K562 (cell line): ENCODE data around the gene RELL1. TPM values are rescaled to one million over a fixed set of nuclear protein-coding genes. Genes with fewer than 3 reads are reported as not detected.

Source experiments
- ATAC-seq: fragments of 200-7000 bp; cut with Tn5 transposase; 3 replicates; pipeline ENCODE4 v1.9.1; 2020; ENCODE audit warnings: moderate library complexity
- BruUV-seq: library from RNA; stranded (reverse); fragments of 400-500 nt; replicated peaks from 2 replicates; lab custom pipeline; 2021; lab: Mats Ljungman, UMichigan
- CTCF ChIA-PET: fragments of 300-600 bp; formaldehyde crosslinking; extraction: SDS; loops from one replicate; lab custom pipeline; 2021; ENCODE audit warnings: low intra/inter-chr PET ratio; lab: Yijun Ruan, JAX
- POLR2A ChIA-PET: fragments of 300-600, 350-650 bp; sonication (Branson Sonifier 250); formaldehyde crosslinking; extraction: SDS; loops from one replicate; lab custom pipeline; 2021; ENCODE audit warnings: antibody characterized with exemption, inconsistent platforms; lab: Yijun Ruan, JAX
- DNase-seq, 4 experiments: peaks; one replicate each; pipeline versions ENCODE4 v3.0.0 to v3.0.0-alpha.2; 2011 to 2018; ENCODE audit warnings: low spot score in 3 of 4, mixed read lengths in 3 of 4; ENCODE audit errors: extremely low read depth in 1 of 4
- FAIRE-seq: peaks from 2 replicates; lab custom pipeline; 2011; peaks lifted over from hg19 to GRCh38; lab: Jason Lieb, UNC
- H2AFZ ChIP-seq: 2 replicates; pipeline ENCODE4 v1.6.0; 2011; ENCODE audit warnings: low read depth, low read length, control low read depth, inconsistent platforms
- H3K27ac ChIP-seq: fragments of 200-600 bp; 3 replicates; pipeline ENCODE4 v1.8.0; 2011; ENCODE audit warnings: low read depth, mild to moderate bottlenecking, control low read depth, inconsistent platforms, low read length, moderate library complexity, mixed read lengths; ENCODE audit errors: extremely low read depth
- H3K27me3 ChIP-seq, 2 experiments: fragments of 300-600 bp in 1 of 2; 2 replicates in 1 of 2; 3 replicates in 1 of 2; pipeline versions ENCODE4 v1.6.0 to v1.8.0; 2011; ENCODE audit warnings: inconsistent platforms in 2 of 2, low read length in 2 of 2, mild to moderate bottlenecking in 1 of 2, mixed read lengths in 1 of 2, moderate library complexity in 1 of 2; ENCODE audit not compliant: control insufficient read depth in 2 of 2, insufficient read depth in 2 of 2
- H3K36me3 ChIP-seq: fragments of 300-600 bp; 3 replicates; pipeline ENCODE4 v1.8.0; 2011; ENCODE audit warnings: mild to moderate bottlenecking, low read length, inconsistent platforms; ENCODE audit not compliant: control insufficient read depth, insufficient read depth
- H3K4me1 ChIP-seq, 2 experiments: fragments of 200-600 bp in 1 of 2; replicated peaks in 1 of 2; 2 replicates in 1 of 2; 3 replicates in 1 of 2; pipeline versions ENCODE4 v1.5.1 to v1.8.0; 2011; ENCODE audit warnings: inconsistent platforms in 2 of 2, low read length in 2 of 2, mild to moderate bottlenecking in 1 of 2, mixed read lengths in 1 of 2, moderate library complexity in 1 of 2; ENCODE audit not compliant: control insufficient read depth in 2 of 2, insufficient read depth in 2 of 2
- H3K4me2 ChIP-seq: 2 replicates; pipeline ENCODE4 v1.6.1; 2011; ENCODE audit warnings: low read length, control low read depth, inconsistent platforms, mixed read lengths; ENCODE audit not compliant: insufficient read depth
- H3K4me3 ChIP-seq: fragments of 200-600 bp; sonication (generic), shearing (Covaris generic); 2 replicates; pipeline ENCODE4 v1.5.1; 2016; ENCODE audit warnings: control low read depth, inconsistent platforms
- H3K79me2 ChIP-seq: fragments of 200-600 bp; 3 replicates; pipeline ENCODE4 v1.8.0; 2011; ENCODE audit warnings: low read length, inconsistent platforms; ENCODE audit not compliant: control insufficient read depth, insufficient read depth
- H3K9ac ChIP-seq, 2 experiments: 2 replicates each; pipeline versions ENCODE4 v1.6.0 to v1.6.1; 2011; ENCODE audit warnings: low read depth in 2 of 2, low read length in 2 of 2, control low read depth in 1 of 2, inconsistent platforms in 1 of 2, mild to moderate bottlenecking in 1 of 2, mixed read lengths in 1 of 2; ENCODE audit not compliant: insufficient read depth in 1 of 2
- H3K9me1 ChIP-seq: one replicate; pipeline ENCODE4 v1.6.0; 2011; ENCODE audit warnings: inconsistent platforms, mild to moderate bottlenecking, low read length, moderate library complexity; ENCODE audit not compliant: control insufficient read depth, insufficient read depth
- H3K9me3 ChIP-seq: replicated peaks from 2 replicates; pipeline ENCODE4 v1.5.1; 2011; ENCODE audit warnings: low read depth, low read length, inconsistent platforms; ENCODE audit not compliant: control insufficient read depth, insufficient read depth
- H4K20me1 ChIP-seq: replicated peaks from 2 replicates; pipeline ENCODE4 v1.6.1; 2011; ENCODE audit warnings: low read length, inconsistent platforms, mixed read lengths; ENCODE audit not compliant: control insufficient read depth, insufficient read depth
- CBX2 ChIP-seq: fragments of 200-600 bp; sonication (generic); IDR thresholded peaks from one replicate; pipeline ENCODE4 v1.6.1; 2012; ENCODE audit warnings: mild to moderate bottlenecking, low read length, inconsistent platforms; ENCODE audit not compliant: insufficient read depth, poor library complexity, severe bottlenecking
- DPF2 ChIP-seq: fragments of 450-650 bp; IDR thresholded peaks from 2 replicates; pipeline ENCODE4 v1.6.1; 2016
- NFE2L1 ChIP-seq: fragments of 450-650 bp; IDR thresholded peaks from 2 replicates; pipeline ENCODE4 v1.6.1; 2016; ENCODE audit warnings: missing genetic modification characterization, low read depth, mild to moderate bottlenecking, missing compliant biosample characterization, moderate library complexity, borderline replicate concordance
- NR2C1 ChIP-seq, 2 experiments: fragments of 450-650 bp; IDR thresholded peaks; 2 replicates each; pipeline ENCODE4 v1.6.1; 2017; ENCODE audit warnings: mild to moderate bottlenecking in 2 of 2, antibody characterized with exemption in 1 of 2, inconsistent platforms in 1 of 2, missing compliant biosample characterization in 1 of 2, missing genetic modification characterization in 1 of 2
- POLR2AphosphoS5 ChIP-seq: IDR thresholded peaks from 2 replicates; pipeline ENCODE4 v1.6.1; 2011; ENCODE audit warnings: mild to moderate bottlenecking, low read depth, low read length, moderate library complexity; ENCODE audit not compliant: control insufficient read depth, insufficient read depth
- ZC3H4 ChIP-seq: sonication (generic); formaldehyde crosslinking; IDR thresholded peaks from 2 replicates; pipeline ENCODE4 v1.9.0; 2021; ENCODE audit warnings: missing genetic modification reagents, borderline replicate concordance
- ZEB2 ChIP-seq: fragments of 450-650 bp; IDR thresholded peaks from 2 replicates; pipeline ENCODE4 v1.6.1; 2016
- ZFP36 ChIP-seq: fragments of 150-350 bp; IDR thresholded peaks from 2 replicates; pipeline ENCODE4 v1.6.1; 2018; ENCODE audit warnings: low read length, low read depth; ENCODE audit not compliant: partially characterized antibody
- ZNF165 ChIP-seq: fragments of 250-450 bp; sonication (Bioruptor Pico); IDR thresholded peaks from 2 replicates; pipeline ENCODE4 v1.4.0; 2020; ENCODE audit warnings: borderline replicate concordance
- ZNF23 ChIP-seq: fragments of 250-450 bp; sonication (Bioruptor Pico); IDR thresholded peaks from 2 replicates; pipeline ENCODE4 v1.4.0; 2020; ENCODE audit warnings: mild to moderate bottlenecking
- WGBS: fragments of 100-300 bp; shearing (Covaris generic); methylation state at CpG from one replicate; pipeline ENCODE4 v1.1.6; 2016; ENCODE audit warnings: low coverage, mixed read lengths; ENCODE audit not compliant: insufficient coverage; ENCODE audit errors: missing lambda C conversion rate; 5-methylcytosine and 5-hydroxymethylcytosine counted together
- in situ Hi-C: fragments of 300-500 bp; cut with MboI; formaldehyde crosslinking; loops from 4 replicates; pipeline ENCODE4 v1.15.0; 2018; ENCODE audit warnings: inconsistent platforms, mixed read lengths
- intact Hi-C: fragments of 100-400 bp; cut with micrococcal nuclease; formaldehyde crosslinking; loops from 2 replicates; pipeline ENCODE4 v1.14.2; 2022
- polyA plus RNA-seq, 8 experiments: library from polyadenylated mRNA; depleted of rRNA in 4 of 8; stranded (reverse) in 5 of 8; unstranded in 3 of 8; fragments of >200 nt; fragmentation: Nextera tagmentation in 2 of 8; fragmentation: Illumina TruSeq in 1 of 8; extraction: Ambion mirVana in 2 of 8; extraction: Trizol in 1 of 8; gene quantifications; 2 replicates each; pipeline versions ENCODE4 v1.2.1 to v1.2.3, GENCODE V29; 2011 to 2014; ENCODE audit warnings: inconsistent platforms in 1 of 8, missing spikeins in 1 of 8
- total RNA-seq, 7 experiments: library from RNA; depleted of rRNA in 6 of 7; stranded (reverse); fragments of >200 nt in 6 of 7; fragmentation: Illumina TruSeq in 2 of 7; extraction: Trizol in 2 of 7; gene quantifications; 2 replicates each; pipeline versions ENCODE4 v1.2.1 to v1.2.3, GENCODE V29; 2011 to 2021; ENCODE audit warnings: low replicate concordance in 1 of 7
- TF ChIP-seq, protein P1 (sequence below), 2 experiments: IDR thresholded peaks in 1 of 2; conservative IDR thresholded peaks in 1 of 2; 2 replicates each; pipeline ENCODE4 v1.6.1; 2016; ENCODE audit warnings: low read depth in 2 of 2, mild to moderate bottlenecking in 1 of 2, missing compliant biosample characterization in 1 of 2, missing genetic modification characterization in 1 of 2, moderate library complexity in 1 of 2
- TF ChIP-seq, protein P2 (sequence below), 3 experiments: fragments of 200-800 bp in 1 of 3; sonication (Bioruptor generic) in 1 of 3; sonication (generic) in 1 of 3; formaldehyde crosslinking in 1 of 3; IDR thresholded peaks; 2 replicates each; pipeline versions ENCODE4 v1.6.1 to v1.8.0; 2016 to 2022; ENCODE audit warnings: mild to moderate bottlenecking in 2 of 3, missing compliant biosample characterization in 2 of 3, missing genetic modification characterization in 2 of 3, missing genetic modification reagents in 1 of 3

The RELL1 gene
- total and polyA plus RNA-seq, 9 of the 15 experiments (the other 6 are each of a cell fraction or from before 2014, with no cell fraction given), result 0.06 to 3.5 (median 1.7) TPM; not detected in 1

DNA sequence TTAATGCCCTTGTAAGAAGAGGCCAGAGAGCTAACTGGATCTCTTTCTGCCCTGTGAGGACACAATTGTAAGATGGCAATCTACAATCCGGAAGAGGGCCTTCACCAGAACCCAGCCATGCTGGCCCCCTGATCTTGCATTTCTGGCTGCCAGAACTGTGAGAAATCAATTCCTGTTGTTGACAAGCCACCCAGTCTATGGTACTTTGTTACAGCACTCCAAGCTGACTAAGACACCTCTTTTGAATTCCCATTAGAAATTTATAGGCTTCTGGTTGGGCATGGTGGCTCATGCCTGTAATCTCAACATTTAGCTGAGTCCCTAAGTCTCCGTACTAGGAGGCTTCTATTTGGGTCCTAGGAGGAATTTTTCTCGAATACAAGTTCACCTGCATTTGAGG, 48.8 kb upstream of the RELL1 start (continued):
- TF ChIP-seq, protein P1, sequence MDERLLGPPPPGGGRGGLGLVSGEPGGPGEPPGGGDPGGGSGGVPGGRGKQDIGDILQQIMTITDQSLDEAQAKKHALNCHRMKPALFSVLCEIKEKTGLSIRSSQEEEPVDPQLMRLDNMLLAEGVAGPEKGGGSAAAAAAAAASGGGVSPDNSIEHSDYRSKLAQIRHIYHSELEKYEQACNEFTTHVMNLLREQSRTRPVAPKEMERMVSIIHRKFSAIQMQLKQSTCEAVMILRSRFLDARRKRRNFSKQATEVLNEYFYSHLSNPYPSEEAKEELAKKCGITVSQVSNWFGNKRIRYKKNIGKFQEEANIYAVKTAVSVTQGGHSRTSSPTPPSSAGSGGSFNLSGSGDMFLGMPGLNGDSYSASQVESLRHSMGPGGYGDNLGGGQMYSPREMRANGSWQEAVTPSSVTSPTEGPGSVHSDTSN (CRISPR knock-in tag; IDR thresholded peaks at IDR 0.05; ENCODE audit: low read depth), result no peak
- TF ChIP-seq, protein P1 (tag; conservative IDR thresholded peaks at IDR 0.05; ENCODE audit: low read depth), result no peak
- TF ChIP-seq DPF2 (no peak), NR2C1 (IDR thresholded peaks at IDR 0.05) (no peak), NR2C1 (tag; IDR thresholded peaks at IDR 0.05) (no peak), ZFP36 (no peak), NFE2L1 (tag) (no peak), ZNF165 (CRISPR knock-in tag) (no peak)

DNA sequence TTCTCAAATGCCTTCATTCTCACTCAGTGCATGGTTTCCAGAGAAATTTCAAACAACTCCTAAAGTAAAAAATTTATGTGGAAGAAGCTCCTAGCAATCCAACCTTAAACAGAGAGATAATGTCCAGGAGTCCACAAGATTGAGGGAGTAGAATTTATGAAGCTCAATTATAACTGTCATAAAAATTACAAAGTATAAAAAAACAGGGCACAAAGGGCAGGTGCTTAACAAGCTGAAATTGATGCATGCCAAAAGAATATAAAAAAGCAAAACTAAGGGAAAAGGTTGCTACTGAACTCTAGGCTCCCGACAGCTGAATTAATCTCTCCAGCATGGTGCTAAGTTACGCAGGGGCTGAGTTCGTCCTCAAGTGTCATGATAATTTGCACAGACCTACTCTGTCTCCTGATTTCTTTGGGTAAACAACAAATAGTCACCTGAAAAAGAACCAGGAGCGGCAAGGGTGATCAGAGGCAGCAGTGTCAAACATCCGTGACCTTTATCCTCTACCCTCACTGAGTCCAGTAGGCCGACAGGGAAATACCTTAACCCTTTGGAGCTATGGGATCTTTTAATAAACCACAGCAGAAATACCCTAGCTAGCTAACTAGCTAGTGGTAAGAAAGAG, 47.2 kb upstream of the RELL1 start:
- Histone ChIP-seq H3K9me1 (no peaks in the 10 kb centered on the region), H3K36me3 (no peaks in the 10 kb centered on the region), H3K27ac (no peak overlapping the region), H3K4me1 (no peaks in the 10 kb centered on the region), H3K9me3 (no peaks in the 10 kb centered on the region), H3K4me3 (no peak overlapping the region), H4K20me1 (no peaks in the 10 kb centered on the region), H3K27me3 (0 out of 5 replicates have a peak, but pooled peaks cover 0 to 2% of the 10 kb centered on the region in 2 experiments), H2AFZ (no peak overlapping the region), H3K4me2 (no peak overlapping the region), H3K9ac (no peak overlapping the region), H3K79me2 (no peaks in the 10 kb centered on the region)
- ChIA-PET CTCF (no interaction called here), POLR2A (interaction anchor here (2.2 kb wide), 1 partner anchor 9 kb away, joined by 8 read pairs; no protein-coding TSS in a partner anchor)
- WGBS, result under 1% methylated on average over 6 of the region's 6 CpGs
- in situ Hi-C loops (no loop called here), intact Hi-C loops (no loop called here)
- TF ChIP-seq ZEB2, result no peak
- TF ChIP-seq ZC3H4 (CRISPR knock-in tag), result no peak
- TF ChIP-seq, protein P2, sequence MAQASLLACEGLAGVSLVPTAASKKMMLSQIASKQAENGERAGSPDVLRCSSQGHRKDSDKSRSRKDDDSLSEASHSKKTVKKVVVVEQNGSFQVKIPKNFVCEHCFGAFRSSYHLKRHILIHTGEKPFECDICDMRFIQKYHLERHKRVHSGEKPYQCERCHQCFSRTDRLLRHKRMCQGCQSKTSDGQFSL (CRISPR knock-in tag; IDR thresholded peaks at IDR 0.05), result no peak
- TF ChIP-seq, protein P2 (tag; IDR thresholded peaks at IDR 0.05), result no peak
- TF ChIP-seq CBX2, result no peak
- no peak for TF ChIP-seq POLR2AphosphoS5
- no peak for TF ChIP-seq ZNF23 (CRISPR knock-in tag)
- ATAC-seq (no peak), FAIRE-seq (no peak), DNase-seq (no peak)
- BruUV-seq, result no TSS peak
